SU-DHL-6 (cell line): ENCODE data around the gene GYG1.

Experiments
- CTCF ChIP-seq: fragments of 200-600 bp; sonication (generic); IDR thresholded peaks from one replicate; pipeline ENCODE4 v1.5.1; 2017; ENCODE audit warnings: antibody characterized with exemption, mild to moderate bottlenecking, low read length, moderate library complexity; ENCODE audit not compliant: insufficient read depth, poor library complexity, severe bottlenecking
- EZH2phosphoT487 ChIP-seq: fragments of 200-600 bp; sonication (generic), shearing (Covaris generic); conservative IDR thresholded peaks from 2 replicates; pipeline ENCODE4 v1.6.1; 2018; ENCODE audit warnings: mild to moderate bottlenecking, antibody characterized with exemption, low read length, moderate library complexity, mixed read lengths

- TF ChIP-seq CTCF = no peak
- TF ChIP-seq EZH2phosphoT487 = no peak
Observed at GRCh38 chr3:149004622-149005021, 13.3 kb downstream of the GYG1 start.
